T-cell (primary cell): ENCODE data around the gene ATF6B. TPM values are rescaled to one million over a fixed set of nuclear protein-coding genes. Genes with fewer than 3 reads are reported as not detected.
"Not testable (repeated sequence)": the region's sequence is repeated elsewhere in the genome, so short reads cannot be mapped to it uniquely, and the experiment has no call there.

ENCODE experiments used
- ATAC-seq, 4 experiments: fragments of 200-7000 bp in 3 of 4; fragments of 150-1000 bp in 1 of 4; cut with Tn5 transposase; replicated peaks in 1 of 4; 1 replicate in 3 of 4; 2 replicates in 1 of 4; pipeline ENCODE4 v1.10.0; 2021; ENCODE audit warnings: moderate library complexity in 3 of 4, mild to moderate bottlenecking in 2 of 4, moderate number of reproducible peaks in 1 of 4
- CTCF ChIA-PET, 2 donors: fragments of 300-600 bp; sonication (Branson Sonifier 250); formaldehyde crosslinking; loops; one replicate each; lab custom pipeline; 2022; ENCODE audit warnings: antibody characterized with exemption in 2 of 2; lab: Charles Lee
- POLR2A ChIA-PET, 2 donors: fragments of 300-600 bp; sonication (Branson Sonifier 250); formaldehyde crosslinking; loops; one replicate each; lab custom pipeline; 2022; ENCODE audit warnings: antibody characterized with exemption in 2 of 2; lab: Charles Lee
- DNase-seq, 35 experiments: peaks; one replicate each; pipeline versions ENCODE4 v3.0.0 to v3.0.0-alpha.2; 2013 to 2023
- H3K27ac ChIP-seq: one replicate; pipeline ENCODE4 v1.5.1; 2013; ENCODE audit warnings: low read length
- H3K27me3 ChIP-seq, 2 experiments: replicated peaks in 1 of 2; 1 replicate in 1 of 2; 2 replicates in 1 of 2; pipeline versions ENCODE4 v1.6.1 to v1.7.0; 2013; ENCODE audit warnings: low read length in 1 of 2, mixed read lengths in 1 of 2; ENCODE audit not compliant: control insufficient read depth in 2 of 2, insufficient read depth in 2 of 2; ENCODE audit errors: extremely low read depth in 1 of 2
- H3K36me3 ChIP-seq, 2 donors: 1 replicate in 1 of 2; 2 replicates in 1 of 2; pipeline versions ENCODE4 v1.6.1 to v1.7.0; 2013; ENCODE audit warnings: low read length in 1 of 2; ENCODE audit not compliant: control insufficient read depth in 2 of 2, insufficient read depth in 1 of 2; ENCODE audit errors: extremely low read depth in 1 of 2
- H3K4me1 ChIP-seq, 2 experiments: 1 replicate in 1 of 2; 2 replicates in 1 of 2; pipeline versions ENCODE4 v1.6.1 to v1.7.0; 2013; ENCODE audit warnings: low read length in 2 of 2, mixed read lengths in 1 of 2; ENCODE audit not compliant: insufficient read depth in 2 of 2, control insufficient read depth in 1 of 2; ENCODE audit errors: extremely low read depth in 1 of 2
- H3K4me3 ChIP-seq, 2 donors: 1 replicate in 1 of 2; 2 replicates in 1 of 2; pipeline versions ENCODE4 v1.5.1 to v1.7.0; 2013; ENCODE audit warnings: mild to moderate bottlenecking in 2 of 2, low read length in 1 of 2, moderate library complexity in 1 of 2; ENCODE audit not compliant: control insufficient read depth in 1 of 2; ENCODE audit errors: extremely low read depth in 1 of 2
- H3K9me3 ChIP-seq: 2 replicates; pipeline ENCODE4 v1.7.0; 2013
- H3K27ac Mint-ChIP-seq, 2 donors: one replicate each; pipeline ENCODE4 v1.8.0; 2020 to 2021; ENCODE audit warnings: mild to moderate bottlenecking in 2 of 2, mixed read lengths in 2 of 2
- H3K27me3 Mint-ChIP-seq, 2 donors: one replicate each; pipeline ENCODE4 v1.8.0; 2021 to 2022; ENCODE audit warnings: mixed read lengths in 2 of 2
- H3K36me3 Mint-ChIP-seq: one replicate; pipeline ENCODE4 v1.8.0; 2021; ENCODE audit warnings: mixed read lengths
- H3K4me1 Mint-ChIP-seq, 3 donors: one replicate each; pipeline ENCODE4 v1.8.0; 2020 to 2022; ENCODE audit warnings: mixed read lengths in 3 of 3, mild to moderate bottlenecking in 1 of 3
- H3K4me3 Mint-ChIP-seq, 3 donors: one replicate each; pipeline ENCODE4 v1.8.0; 2020 to 2022; ENCODE audit warnings: mild to moderate bottlenecking in 3 of 3, mixed read lengths in 3 of 3, moderate library complexity in 3 of 3
- H3K9me3 Mint-ChIP-seq, 3 donors: one replicate each; pipeline ENCODE4 v1.8.0; 2020 to 2022; ENCODE audit warnings: mixed read lengths in 3 of 3
- WGBS: methylation state at CpG from one replicate; pipeline ENCODE4 v1.1.5; 2013; ENCODE audit warnings: missing lambda C conversion rate; ENCODE audit not compliant: insufficient coverage; 5-methylcytosine and 5-hydroxymethylcytosine counted together
- total RNA-seq, 35 experiments: library from RNA in 6 of 35; stranded (reverse) in 6 of 35; fragments of 120-200 nt in 1 of 35; gene quantifications; one replicate each; pipeline versions ENCODE4 v1.2.1 to v1.2.4 and lab custom pipeline; 2013 to 2026

ATF6B gene
- total RNA-seq, 5 donors from 2014 or later (not counting 1 experiment from before 2014, with no cell fraction given), result 106 to 151 (median 145) TPM

- Mint-ChIP-seq H3K27me3 (peaks cover 4 to 6% of the 10 kb centered on the region in 2 donors), H3K4me3 (no peak overlapping the region), H3K4me1 (no peaks in the 10 kb centered on the region), H3K27ac (no peak overlapping the region), H3K9me3 (no peaks in the 10 kb centered on the region), H3K36me3 (no peaks in the 10 kb centered on the region)
- no peak overlapping the region for H3K4me3 ChIP-seq
- H3K27me3 ChIP-seq, result peaks cover 0 to 27% of the 10 kb centered on the region in 2 experiments
- ChIA-PET CTCF (no interaction called here), POLR2A (no interaction called here)
- H3K9me3 ChIP-seq, result no peaks in the 10 kb centered on the region
- no peak overlapping the region for H3K27ac ChIP-seq
- DNase-seq (no peak), ATAC-seq (no peak)
- no peaks in the 10 kb centered on the region for H3K36me3 ChIP-seq
- WGBS, result 82% methylated on average over 3 of the region's 3 CpGs
- H3K4me1 ChIP-seq, result no peaks in the 10 kb centered on the region
Observed at GRCh38 chr6:32073101-32073500, 54.9 kb downstream of the ATF6B start.

GRCh38 chr6:32070814-32071543, 57.1 kb downstream of the ATF6B start:
- Histone ChIP-seq H3K4me3 (no peak overlapping the region), H3K4me1 (no peaks in the 10 kb centered on the region), H3K9me3 (no peaks in the 10 kb centered on the region), H3K27me3 (peaks cover 0 to 25% of the 10 kb centered on the region in 2 experiments), H3K27ac (no peak overlapping the region), H3K36me3 (no peaks in the 10 kb centered on the region)
- ATAC-seq (no peak), DNase-seq (no peak)
- Mint-ChIP-seq H3K4me1 (peaks cover 0 to 5% (median 0%) of the 10 kb centered on the region in 3 donors), H3K4me3 (no peak overlapping the region), H3K36me3 (no peaks in the 10 kb centered on the region), H3K9me3 (no peaks in the 10 kb centered on the region), H3K27me3 (peaks cover 4 to 6% of the 10 kb centered on the region in 2 donors), H3K27ac (no peak overlapping the region)
- CTCF ChIA-PET, result no interaction called here
- WGBS, result 89% methylated on average over 13 of the region's 16 CpGs
- POLR2A ChIA-PET, result no interaction called here

DNA sequence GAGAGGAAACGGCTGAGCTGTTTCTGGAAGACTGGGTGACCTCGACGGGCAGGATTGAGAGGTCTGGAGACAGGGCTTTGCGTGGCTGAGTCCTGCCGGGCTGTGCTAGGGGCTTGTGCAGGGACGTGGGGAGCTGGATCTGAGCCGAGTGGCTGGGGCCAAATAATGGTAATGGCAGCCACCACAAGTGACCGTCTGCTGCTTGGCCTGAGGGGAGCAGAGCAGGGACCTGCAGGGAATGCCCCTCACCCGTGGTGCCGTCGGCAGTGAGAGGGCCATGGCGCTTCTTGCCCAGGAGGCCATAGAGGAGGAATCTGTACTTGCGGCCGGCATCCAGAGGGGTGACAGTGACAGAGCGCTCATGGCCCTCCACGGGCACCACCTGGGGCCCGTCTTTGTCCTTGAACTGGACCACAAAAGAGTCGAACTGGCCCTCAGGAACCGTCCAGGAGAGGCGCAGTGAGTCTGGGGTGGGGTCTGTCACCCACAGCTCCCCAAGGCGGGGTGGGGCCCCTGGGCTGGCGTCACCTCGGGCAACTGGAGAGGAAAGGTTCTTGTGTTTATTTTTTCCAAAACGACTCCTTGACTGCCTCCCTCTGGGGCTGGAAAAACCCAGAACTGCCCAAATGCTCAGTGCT, 58.0 kb downstream of the ATF6B start:
- Mint-ChIP-seq H3K4me3 (no peak overlapping the region), H3K9me3 (no peaks in the 10 kb centered on the region), H3K27me3 (peaks cover 0 to 6% of the 10 kb centered on the region in 2 donors), H3K27ac (no peak overlapping the region), H3K36me3 (no peaks in the 10 kb centered on the region), H3K4me1 (peaks cover 0 to 5% (median 0%) of the 10 kb centered on the region in 3 donors)
- ChIA-PET POLR2A (no interaction called here), CTCF (no interaction called here)
- Histone ChIP-seq H3K9me3 (no peaks in the 10 kb centered on the region), H3K27ac (no peak overlapping the region), H3K4me1 (no peaks in the 10 kb centered on the region), H3K4me3 (no peak overlapping the region), H3K36me3 (no peaks in the 10 kb centered on the region), H3K27me3 (peaks cover 0 to 18% of the 10 kb centered on the region in 2 experiments)
- DNase-seq, result no peak
- no peak for ATAC-seq
- WGBS, result 79% methylated on average over 12 of the region's 24 CpGs

DNA sequence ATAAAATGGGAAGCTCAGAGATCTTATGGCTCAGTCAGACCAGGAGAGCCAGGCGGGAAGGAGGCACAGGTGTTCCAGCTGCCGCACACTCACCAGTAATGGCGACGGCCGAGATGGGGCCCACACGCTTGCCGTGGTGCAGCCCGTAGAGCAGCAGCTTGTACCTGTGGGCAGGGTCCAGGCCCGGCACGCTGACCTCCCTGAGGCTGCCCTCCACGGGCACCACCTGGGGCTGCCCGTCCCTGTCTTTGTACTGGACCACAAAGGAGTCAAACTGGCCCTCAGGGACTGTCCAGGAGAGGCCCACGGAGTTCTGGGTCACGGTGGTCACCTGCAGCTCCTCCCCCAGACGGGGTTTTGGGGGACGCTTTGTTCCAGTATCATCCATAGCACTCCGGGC, 58.6 kb downstream of the ATF6B start:
- Histone ChIP-seq H3K36me3 (no peaks in the 10 kb centered on the region), H3K9me3 (no peaks in the 10 kb centered on the region), H3K4me1 (no peaks in the 10 kb centered on the region), H3K4me3 (no peak overlapping the region), H3K27me3 (peaks cover 0 to 15% of the 10 kb centered on the region in 2 experiments), H3K27ac (no peak overlapping the region)
- no peaks in the 10 kb centered on the region for H3K9me3 Mint-ChIP-seq
- peaks cover 0 to 6% of the 10 kb centered on the region in 2 donors for H3K27me3 Mint-ChIP-seq
- ATAC-seq, result no peak
- H3K27ac Mint-ChIP-seq, result no peak overlapping the region
- ChIA-PET CTCF (no interaction called here), POLR2A (no interaction called here)
- peaks cover 0 to 5% (median 0%) of the 10 kb centered on the region in 3 donors for H3K4me1 Mint-ChIP-seq
- WGBS, result 85% methylated on average over 17 of the region's 17 CpGs
- H3K4me3 Mint-ChIP-seq, result no peak overlapping the region
- no peak for DNase-seq
- H3K36me3 Mint-ChIP-seq, result no peaks in the 10 kb centered on the region

DNA sequence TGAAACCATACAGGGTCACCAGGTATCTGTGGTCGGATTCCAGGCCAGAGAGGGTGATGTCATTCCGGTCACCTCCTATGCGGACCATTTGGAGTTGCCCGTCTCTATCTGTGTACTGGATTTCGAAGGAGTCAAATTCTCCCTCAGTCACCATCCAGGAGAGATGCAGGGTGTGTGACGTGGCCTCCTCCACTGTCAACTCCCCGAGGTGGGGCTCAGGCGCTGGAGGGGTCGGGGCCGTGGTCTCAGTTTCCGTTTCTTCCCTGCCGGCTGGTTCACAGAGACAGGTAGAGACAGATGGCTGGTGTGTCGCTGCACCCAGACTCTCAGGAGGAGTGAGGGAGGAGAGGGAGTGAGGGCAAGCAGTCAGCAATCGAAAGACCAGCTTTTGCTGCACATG, 59.2 kb downstream of the ATF6B start:
- H3K27me3 Mint-ChIP-seq, result peaks cover 0 to 6% of the 10 kb centered on the region in 2 donors
- Histone ChIP-seq H3K36me3 (no peaks in the 10 kb centered on the region), H3K4me1 (no peaks in the 10 kb centered on the region), H3K27me3 (peaks cover 0 to 15% of the 10 kb centered on the region in 2 experiments), H3K27ac (no peak overlapping the region), H3K9me3 (no peaks in the 10 kb centered on the region), H3K4me3 (no peak overlapping the region)
- H3K4me3 Mint-ChIP-seq, result no peak overlapping the region
- H3K4me1 Mint-ChIP-seq, result peaks cover 0 to 5% (median 0%) of the 10 kb centered on the region in 3 donors
- WGBS, result 68% methylated on average over 8 of the region's 14 CpGs
- H3K36me3 Mint-ChIP-seq, result no peaks in the 10 kb centered on the region
- DNase-seq (no peak), ATAC-seq (no peak)
- CTCF ChIA-PET, result no interaction called here
- H3K27ac Mint-ChIP-seq, result no peak overlapping the region
- POLR2A ChIA-PET, result no interaction called here
- no peaks in the 10 kb centered on the region for H3K9me3 Mint-ChIP-seq

DNA sequence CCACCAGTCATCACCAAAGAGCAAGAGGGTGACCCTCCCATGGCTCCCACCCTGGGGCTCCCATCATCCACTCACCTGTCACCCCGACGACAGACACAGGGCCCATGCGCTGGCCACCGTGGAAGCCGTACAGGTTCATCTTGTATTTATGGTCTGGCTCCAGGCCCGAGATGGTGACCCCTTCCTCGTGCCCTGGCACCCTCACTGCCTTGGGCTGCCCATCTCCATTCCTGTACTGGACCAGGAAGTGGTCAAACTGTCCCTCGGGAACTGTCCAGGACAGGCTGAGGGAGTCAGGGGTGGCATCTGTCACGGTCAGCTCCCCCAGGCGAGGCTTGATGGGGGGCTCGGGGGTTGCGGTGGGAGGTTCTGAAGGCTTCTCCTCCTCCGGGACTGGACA, 59.7 kb downstream of the ATF6B start:
- peaks cover 0 to 15% of the 10 kb centered on the region in 2 experiments for H3K27me3 ChIP-seq
- WGBS, result 82% methylated on average over 13 of the region's 13 CpGs
- H3K27me3 Mint-ChIP-seq, H3K9me3 Mint-ChIP-seq, POLR2A ChIA-PET, H3K4me3 ChIP-seq, H3K4me1 ChIP-seq, CTCF ChIA-PET, ATAC-seq, H3K27ac ChIP-seq, H3K9me3 ChIP-seq, H3K27ac Mint-ChIP-seq, DNase-seq, H3K4me1 Mint-ChIP-seq, H3K36me3 ChIP-seq, H3K4me3 Mint-ChIP-seq, H3K36me3 Mint-ChIP-seq: not testable (repeated sequence)
